Measurements from ENCODE around the gene TCEA2.

DNA sequence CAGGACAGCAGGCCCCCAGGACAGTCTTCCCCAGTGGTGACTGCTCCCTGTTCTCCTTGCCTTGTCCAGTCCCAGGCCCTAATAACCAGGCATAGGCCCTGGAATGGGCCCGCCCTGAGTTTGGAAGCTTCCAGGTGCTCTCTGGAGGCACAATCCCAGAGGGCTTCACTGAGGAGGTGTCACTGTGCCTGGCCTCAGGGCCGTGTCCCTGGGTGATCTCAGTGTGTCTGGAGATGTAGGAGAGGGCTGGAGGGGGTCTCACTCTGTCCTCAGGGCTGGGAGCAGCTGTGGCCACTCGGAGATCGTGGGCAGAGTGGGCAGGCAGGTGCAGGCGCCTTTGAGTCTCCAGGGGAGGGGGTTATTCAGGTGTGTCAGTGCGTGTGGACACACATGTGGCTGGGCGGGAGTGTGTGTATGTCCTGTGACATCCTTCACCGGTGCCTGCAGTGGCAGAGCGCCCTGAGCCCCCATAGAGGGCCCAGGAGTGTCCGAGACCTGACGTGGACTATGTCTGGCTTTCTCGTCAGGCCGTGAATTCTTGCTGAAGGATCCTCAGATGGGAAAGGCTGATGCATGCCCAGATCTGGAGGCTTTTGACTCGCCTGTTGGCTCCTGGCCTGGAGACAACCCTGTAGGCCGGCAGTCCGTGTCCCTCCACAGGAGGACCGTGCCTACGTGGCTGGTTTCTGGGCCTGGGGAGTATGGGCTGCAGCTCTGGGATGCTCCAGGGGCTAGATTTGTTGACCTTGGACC, 49.9 kb downstream of the TCEA2 start:
- TF ChIP-seq GATA3 (IDR thresholded peaks at IDR 0.05; ENCODE audit: low read depth, low read length) (no peak), GATA2 (IDR thresholded peaks at IDR 0.05; ENCODE audit: low read depth, low read length) (no peak)
